ENCODE data around the gene CHAT.
"Not testable (repeated sequence)": the region's sequence is repeated elsewhere in the genome, so short reads cannot be mapped to it uniquely, and the experiment has no call there.

CHAT gene

GRCh38 chr10:49653273-49653929, 39.6 kb downstream of the CHAT start:
- DNase-seq (ENCODE audit: low read depth), result no peak

GRCh38 chr10:49654036-49654693, 40.3 kb downstream of the CHAT start:
- no peak for DNase-seq (ENCODE audit: low read depth)

GRCh38 chr10:49655099-49655498, 41.3 kb downstream of the CHAT start:
- DNase-seq (ENCODE audit: low read depth), result no peak

GRCh38 chr10:49656845-49657493, 43.1 kb downstream of the CHAT start:
- no peak for DNase-seq (ENCODE audit: low read depth)

GRCh38 chr10:49657606-49658005, 43.8 kb downstream of the CHAT start:
- DNase-seq (ENCODE audit: low read depth), result no peak

GRCh38 chr10:49661140-49661856, 47.5 kb downstream of the CHAT start:
- no peak for DNase-seq (ENCODE audit: low read depth)

GRCh38 chr10:49662169-49662830, 48.5 kb downstream of the CHAT start:
- no peak for DNase-seq (ENCODE audit: low read depth)

GRCh38 chr10:49663596-49663995, 49.8 kb downstream of the CHAT start:
- no peak for DNase-seq (ENCODE audit: low read depth)

- DNase-seq (ENCODE audit: low read depth), result no peak
These were observed 50.4 kb downstream of the CHAT start for GRCh38 chr10:49664006-49664841.

GRCh38 chr10:49664842-49665355, 51.1 kb downstream of the CHAT start:
- DNase-seq (ENCODE audit: low read depth), result no peak

GRCh38 chr10:49666054-49666615, 52.3 kb downstream of the CHAT start:
- DNase-seq (ENCODE audit: low read depth), result no peak

- DNase-seq (ENCODE audit: low read depth), result no peak
These were observed 52.8 kb downstream of the CHAT start for GRCh38 chr10:49666685-49667084.

GRCh38 chr10:49667991-49668390, 54.2 kb downstream of the CHAT start:
- no peak for DNase-seq (ENCODE audit: low read depth)

- DNase-seq (ENCODE audit: low read depth), result no peak
These were observed 54.8 kb downstream of the CHAT start for GRCh38 chr10:49668684-49669083.

GRCh38 chr10:49678827-49679479, 65.1 kb downstream of the CHAT start:
- DNase-seq (ENCODE audit: low read depth), result no peak

GRCh38 chr10:49679480-49679893, 65.7 kb downstream of the CHAT start, which contains the start of gene C10orf53:
Gene C10orf53, plus strand, starts transcription at chr10:49679651. Its CDS starts 47 bp downstream, at chr10:49679698.
- DNase-seq (ENCODE audit: low read depth), result peak; percentile 1

GRCh38 chr10:49682449-49682848, 68.6 kb downstream of the CHAT start:
- not testable (repeated sequence) for DNase-seq (ENCODE audit: low read depth)

GRCh38 chr10:49682879-49683278, 69.0 kb downstream of the CHAT start:
- DNase-seq (ENCODE audit: low read depth), result no peak

GRCh38 chr10:49686651-49687050, 72.8 kb downstream of the CHAT start:
- no peak for DNase-seq (ENCODE audit: low read depth)

GRCh38 chr10:49688261-49688846, 74.5 kb downstream of the CHAT start:
- DNase-seq (ENCODE audit: low read depth), result no peak
